Neural progenitor cell (in vitro differentiated cells): Measurements from ENCODE around the gene TBK1. TPM values are rescaled to one million over a fixed set of nuclear protein-coding genes. Genes with fewer than 3 reads are reported as not detected.

Source experiments
- DNase-seq: peaks from one replicate; pipeline ENCODE4 v3.0.0-alpha.2; 2016; ENCODE audit warnings: low spot score
- H2AFZ ChIP-seq: fragments of 200-600 bp; sonication (generic); replicated peaks from 2 replicates; pipeline ENCODE4 v1.6.1; 2016; ENCODE audit warnings: antibody characterized with exemption
- H3F3A ChIP-seq: fragments of 200-600 bp; sonication (generic); 2 replicates; pipeline ENCODE4 v1.6.1; 2016; ENCODE audit warnings: antibody characterized with exemption, low read depth
- H3K27ac ChIP-seq: fragments of 200-600 bp; sonication (generic); 2 replicates; pipeline ENCODE4 v1.5.1; 2016; ENCODE audit warnings: mild to moderate bottlenecking
- H3K27me3 ChIP-seq: fragments of 200-600 bp; sonication (generic); 2 replicates; pipeline ENCODE4 v1.6.1; 2016; ENCODE audit warnings: mild to moderate bottlenecking, moderate library complexity
- H3K36me3 ChIP-seq: fragments of 200-600 bp; sonication (generic); 2 replicates; pipeline ENCODE4 v1.5.1; 2016
- H3K4me1 ChIP-seq: fragments of 200-600 bp; sonication (generic); 2 replicates; pipeline ENCODE4 v1.6.1; 2016; ENCODE audit warnings: mixed run types
- H3K4me2 ChIP-seq: fragments of 200-600 bp; sonication (generic); 2 replicates; pipeline ENCODE4 v1.6.1; 2016
- H3K4me3 ChIP-seq: fragments of 200-600 bp; sonication (generic); 2 replicates; pipeline ENCODE4 v1.5.1; 2016
- H3K79me2 ChIP-seq: fragments of 200-600 bp; sonication (generic); 2 replicates; pipeline ENCODE4 v1.6.1; 2016; ENCODE audit warnings: low read depth
- H3K9ac ChIP-seq: fragments of 200-600 bp; sonication (generic); 2 replicates; pipeline ENCODE4 v1.6.1; 2016
- H3K9me3 ChIP-seq: fragments of 200-600 bp; sonication (generic); 2 replicates; pipeline ENCODE4 v1.5.1; 2016; ENCODE audit warnings: low read depth
- H4K20me1 ChIP-seq: fragments of 200-600 bp; sonication (generic); 2 replicates; pipeline ENCODE4 v1.6.1; 2016; ENCODE audit warnings: low read depth
- H3K27ac Mint-ChIP-seq: 3 replicates; pipeline ENCODE4 v1.8.0; 2021; ENCODE audit warnings: mixed read lengths
- H3K27me3 Mint-ChIP-seq: 2 replicates; pipeline ENCODE4 v1.8.0; 2022; ENCODE audit warnings: low read depth, mild to moderate bottlenecking, inconsistent platforms, moderate library complexity, mixed read lengths; ENCODE audit not compliant: insufficient read depth
- H3K36me3 Mint-ChIP-seq: 3 replicates; pipeline ENCODE4 v1.8.0; 2021; ENCODE audit warnings: mixed read lengths
- H3K4me1 Mint-ChIP-seq: 3 replicates; pipeline ENCODE4 v1.8.0; 2021; ENCODE audit warnings: mixed read lengths
- H3K4me3 Mint-ChIP-seq: 3 replicates; pipeline ENCODE4 v1.8.0; 2021; ENCODE audit warnings: mild to moderate bottlenecking, moderate library complexity, mixed read lengths
- H3K9me3 Mint-ChIP-seq: 3 replicates; pipeline ENCODE4 v1.8.0; 2020; ENCODE audit warnings: mixed read lengths
- CTCF ChIP-seq: fragments of 200-600 bp; sonication (generic); IDR thresholded peaks from 2 replicates; pipeline ENCODE4 v1.5.1; 2017; ENCODE audit warnings: antibody characterized with exemption, mild to moderate bottlenecking
- EZH2 ChIP-seq: fragments of 200-600 bp; sonication (generic); IDR thresholded peaks from 2 replicates; pipeline ENCODE4 v1.6.1; 2017; ENCODE audit warnings: antibody characterized with exemption, mild to moderate bottlenecking, moderate library complexity
- EZH2phosphoT487 ChIP-seq: fragments of 200-600 bp; sonication (generic); IDR thresholded peaks from 2 replicates; pipeline ENCODE4 v1.6.1; 2017; ENCODE audit warnings: antibody characterized with exemption
- total RNA-seq: library from RNA; depleted of rRNA; stranded (reverse); fragments of >200 nt; gene quantifications from 2 replicates; pipeline ENCODE4 v1.2.3, GENCODE V29; 2015; ENCODE audit warnings: low replicate concordance

Gene TBK1
- total RNA-seq, 1 donor from 2014 or later = 51.3 TPM

- no peak overlapping the region for H3K4me3 Mint-ChIP-seq
- H3K27me3 Mint-ChIP-seq = peaks cover 2% of the 10 kb centered on the region
- H3K79me2 ChIP-seq = peaks cover 6% of the 10 kb centered on the region
- no peaks in the 10 kb centered on the region for H3K4me1 ChIP-seq
- H3K27me3 ChIP-seq = no peaks in the 10 kb centered on the region
- no peak for DNase-seq
- no peaks in the 10 kb centered on the region for H4K20me1 ChIP-seq
- H3K9ac ChIP-seq = no peak overlapping the region
- no peak overlapping the region for H3K27ac Mint-ChIP-seq
- TF ChIP-seq EZH2phosphoT487 (no peak), EZH2 (no peak), CTCF (no peak)
- H3K9me3 ChIP-seq = no peaks in the 10 kb centered on the region
- no peaks in the 10 kb centered on the region for H3K9me3 Mint-ChIP-seq
- H3K27ac ChIP-seq = no peak overlapping the region
- no peak overlapping the region for H3K4me3 ChIP-seq
- peaks cover 30% of the 10 kb centered on the region for H3K36me3 ChIP-seq
- H3K36me3 Mint-ChIP-seq = peaks cover 18% of the 10 kb centered on the region
- H3K4me1 Mint-ChIP-seq = no peaks in the 10 kb centered on the region
- H3F3A ChIP-seq = no peaks in the 10 kb centered on the region
- no peak overlapping the region for H3K4me2 ChIP-seq
- H2AFZ ChIP-seq = no peak overlapping the region
Measured at GRCh38 chr12:64466178-64466577, 14.3 kb downstream of the TBK1 start.

- H3K4me1 ChIP-seq = no peaks in the 10 kb centered on the region
- no peaks in the 10 kb centered on the region for H3K9me3 ChIP-seq
- no peak overlapping the region for H2AFZ ChIP-seq
- H3K9me3 Mint-ChIP-seq = no peaks in the 10 kb centered on the region
- H3K36me3 ChIP-seq = peaks cover 30% of the 10 kb centered on the region
- no peaks in the 10 kb centered on the region for H3K4me1 Mint-ChIP-seq
- H3K9ac ChIP-seq = no peak overlapping the region
- H3F3A ChIP-seq = no peaks in the 10 kb centered on the region
- H3K27ac ChIP-seq = no peak overlapping the region
- no peak overlapping the region for H3K4me3 ChIP-seq
- no peaks in the 10 kb centered on the region for H3K79me2 ChIP-seq
- no peaks in the 10 kb centered on the region for H4K20me1 ChIP-seq
- no peaks in the 10 kb centered on the region for H3K27me3 ChIP-seq
- peaks cover 4% of the 10 kb centered on the region for H3K27me3 Mint-ChIP-seq
- DNase-seq = no peak
- TF ChIP-seq EZH2 = no peak
- TF ChIP-seq EZH2phosphoT487 = no peak
- TF ChIP-seq CTCF = no peak
- peaks cover 33% of the 10 kb centered on the region for H3K36me3 Mint-ChIP-seq
- H3K4me2 ChIP-seq = no peak overlapping the region
- H3K27ac Mint-ChIP-seq = no peak overlapping the region
- H3K4me3 Mint-ChIP-seq = no peak overlapping the region
Measured at GRCh38 chr12:64468966-64469365, 17.0 kb downstream of the TBK1 start.

- no peaks in the 10 kb centered on the region for H3K4me1 ChIP-seq
- no peak overlapping the region for H3K27ac ChIP-seq
- no peaks in the 10 kb centered on the region for H4K20me1 ChIP-seq
- TF ChIP-seq EZH2 (no peak), EZH2phosphoT487 (no peak), CTCF (no peak)
- H2AFZ ChIP-seq = no peak overlapping the region
- Mint-ChIP-seq H3K27ac (no peak overlapping the region), H3K4me3 (no peak overlapping the region), H3K36me3 (peaks cover 37% of the 10 kb centered on the region), H3K9me3 (no peaks in the 10 kb centered on the region), H3K27me3 (peaks cover 4% of the 10 kb centered on the region), H3K4me1 (no peaks in the 10 kb centered on the region)
- no peaks in the 10 kb centered on the region for H3F3A ChIP-seq
- H3K9me3 ChIP-seq = no peaks in the 10 kb centered on the region
- H3K36me3 ChIP-seq = peaks cover 33% of the 10 kb centered on the region
- H3K4me3 ChIP-seq = no peak overlapping the region
- no peak for DNase-seq
- H3K79me2 ChIP-seq = no peaks in the 10 kb centered on the region
- no peak overlapping the region for H3K4me2 ChIP-seq
- no peaks in the 10 kb centered on the region for H3K27me3 ChIP-seq
- no peak overlapping the region for H3K9ac ChIP-seq
Measured at GRCh38 chr12:64469455-64470142, 17.7 kb downstream of the TBK1 start.
